ENCODE data around the gene LSG1. TPM values are rescaled to one million over a fixed set of nuclear protein-coding genes. Genes with fewer than 3 reads are reported as not detected.

The LSG1 gene
- total RNA-seq, 1 donor from 2014 or later, result 26.1 TPM

- no peak for DNase-seq (ENCODE audit: low read depth)
- no peaks in the 10 kb centered on the region for H3K27me3 ChIP-seq (ENCODE audit: control insufficient read depth, insufficient read depth, low read length)
- no peak for TF ChIP-seq CTCF (IDR thresholded peaks at IDR 0.05; ENCODE audit: insufficient read depth, low read length, poor library complexity, severe bottlenecking)
- H3K4me3 ChIP-seq (ENCODE audit: low read depth, low read length), result no peak overlapping the region
- H3K36me3 ChIP-seq (ENCODE audit: control insufficient read depth, insufficient read depth, low read length), result no peaks in the 10 kb centered on the region
Observed at GRCh38 chr3:194642769-194643168, 29.2 kb downstream of the LSG1 start.

- no peak for DNase-seq (ENCODE audit: low read depth)
- TF ChIP-seq CTCF (IDR thresholded peaks at IDR 0.05; ENCODE audit: insufficient read depth, low read length, poor library complexity, severe bottlenecking), result peak; percentile 39
- no peaks in the 10 kb centered on the region for H3K36me3 ChIP-seq (ENCODE audit: control insufficient read depth, insufficient read depth, low read length)
- no peaks in the 10 kb centered on the region for H3K27me3 ChIP-seq (ENCODE audit: control insufficient read depth, insufficient read depth, low read length)
- no peak overlapping the region for H3K4me3 ChIP-seq (ENCODE audit: low read depth, low read length)
Observed at GRCh38 chr3:194640829-194641228, 31.2 kb downstream of the LSG1 start.

GRCh38 chr3:194638991-194639605, 32.9 kb downstream of the LSG1 start:
- TF ChIP-seq CTCF (IDR thresholded peaks at IDR 0.05; ENCODE audit: insufficient read depth, low read length, poor library complexity, severe bottlenecking), result no peak
- no peak for DNase-seq (ENCODE audit: low read depth)
- Histone ChIP-seq H3K27me3 (ENCODE audit: control insufficient read depth, insufficient read depth, low read length) (no peaks in the 10 kb centered on the region), H3K4me3 (ENCODE audit: low read depth, low read length) (no peak overlapping the region), H3K36me3 (ENCODE audit: control insufficient read depth, insufficient read depth, low read length) (no peaks in the 10 kb centered on the region)

- Histone ChIP-seq H3K36me3 (ENCODE audit: control insufficient read depth, insufficient read depth, low read length) (no peaks in the 10 kb centered on the region), H3K27me3 (ENCODE audit: control insufficient read depth, insufficient read depth, low read length) (no peaks in the 10 kb centered on the region), H3K4me3 (ENCODE audit: low read depth, low read length) (no peak overlapping the region)
- no peak for TF ChIP-seq CTCF (IDR thresholded peaks at IDR 0.05; ENCODE audit: insufficient read depth, low read length, poor library complexity, severe bottlenecking)
- DNase-seq (ENCODE audit: low read depth), result no peak
Observed at GRCh38 chr3:194637541-194638400, 34.2 kb downstream of the LSG1 start.

GRCh38 chr3:194637066-194637465, 34.9 kb downstream of the LSG1 start:
- TF ChIP-seq CTCF (IDR thresholded peaks at IDR 0.05; ENCODE audit: insufficient read depth, low read length, poor library complexity, severe bottlenecking), result no peak
- H3K27me3 ChIP-seq (ENCODE audit: control insufficient read depth, insufficient read depth, low read length), result no peaks in the 10 kb centered on the region
- H3K4me3 ChIP-seq (ENCODE audit: low read depth, low read length), result no peak overlapping the region
- DNase-seq (ENCODE audit: low read depth), result no peak
- H3K36me3 ChIP-seq (ENCODE audit: control insufficient read depth, insufficient read depth, low read length), result no peaks in the 10 kb centered on the region

Measured in kidney epithelial cell (primary cell).